PC-9 (cell line): Measurements from ENCODE around the gene RNF169. TPM values are rescaled to one million over a fixed set of nuclear protein-coding genes. Genes with fewer than 3 reads are reported as not detected.
A peak's percentile ranks its signal among the peaks of the same experiment; 100 is the strongest.

Experiments
- Bru-seq: library from RNA; stranded (reverse); fragments of 400-500 nt; gene quantifications from one replicate; lab custom pipeline; 2021; lab: Mats Ljungman, UMichigan
- BruChase-seq, 2 experiments: library from RNA; stranded (reverse); fragments of 400-500 nt; gene quantifications; one replicate each; lab custom pipeline; 2021; lab: Mats Ljungman, UMichigan
- BruUV-seq: library from RNA; stranded (reverse); fragments of 400-500 nt; replicated peaks from 2 replicates; lab custom pipeline; 2021; lab: Mats Ljungman, UMichigan
- CTCF ChIA-PET: fragments of 300-600 bp; sonication (Branson Sonifier 250); formaldehyde crosslinking; loops from one replicate; lab custom pipeline; 2022; ENCODE audit warnings: antibody characterized with exemption; lab: Charles Lee
- POLR2A ChIA-PET: fragments of 300-600 bp; sonication (Branson Sonifier 250); formaldehyde crosslinking; loops from one replicate; lab custom pipeline; 2022; ENCODE audit warnings: antibody characterized with exemption; ENCODE audit not compliant: unreplicated experiment; lab: Charles Lee
- DNase-seq, 2 experiments: peaks; one replicate each; pipeline versions ENCODE4 v3.0.0 to v3.0.0-alpha.2; 2015 to 2022; ENCODE audit warnings: mixed read lengths in 1 of 2
- H2AFZ ChIP-seq: fragments of 200-600 bp; sonication (generic); 2 replicates; pipeline ENCODE4 v1.8.1; 2017; ENCODE audit warnings: antibody characterized with exemption
- H3F3A ChIP-seq: fragments of 200-600 bp; sonication (generic); 2 replicates; pipeline ENCODE4 v1.8.1; 2017; ENCODE audit warnings: antibody characterized with exemption, mild to moderate bottlenecking, low read depth; ENCODE audit not compliant: insufficient read depth
- H3K27ac ChIP-seq: fragments of 200-600 bp; sonication (generic); 2 replicates; pipeline ENCODE4 v1.6.1; 2016; ENCODE audit warnings: mixed run types
- H3K27me3 ChIP-seq: fragments of 200-600 bp; sonication (generic); 2 replicates; pipeline ENCODE4 v1.6.1; 2016; ENCODE audit warnings: low read depth, mixed run types; ENCODE audit not compliant: insufficient read depth
- H3K36me3 ChIP-seq: fragments of 200-600 bp; sonication (generic); 2 replicates; pipeline ENCODE4 v1.6.1; 2016; ENCODE audit warnings: low read depth, mixed run types
- H3K4me1 ChIP-seq: fragments of 200-600 bp; sonication (generic); replicated peaks from 2 replicates; pipeline ENCODE4 v1.6.1; 2016; ENCODE audit warnings: mixed run types; ENCODE audit not compliant: insufficient read depth
- H3K4me2 ChIP-seq: fragments of 200-600 bp; sonication (generic); 2 replicates; pipeline ENCODE4 v1.6.1; 2017; ENCODE audit warnings: mixed run types
- H3K4me3 ChIP-seq: fragments of 200-600 bp; sonication (generic); 2 replicates; pipeline ENCODE4 v1.6.1; 2016; ENCODE audit warnings: mixed run types
- H3K79me2 ChIP-seq: fragments of 200-600 bp; sonication (generic); 2 replicates; pipeline ENCODE4 v1.6.1; 2017; ENCODE audit warnings: low read depth, mixed run types
- H3K9me2 ChIP-seq: fragments of 200-600 bp; sonication (generic); 2 replicates; pipeline ENCODE4 v1.8.1; 2017; ENCODE audit warnings: mild to moderate bottlenecking; ENCODE audit not compliant: insufficient read depth
- H3K9me3 ChIP-seq: fragments of 200-600 bp; sonication (generic); 2 replicates; pipeline ENCODE4 v1.8.1; 2016; ENCODE audit warnings: low read depth; ENCODE audit not compliant: insufficient read depth
- H4K20me1 ChIP-seq: fragments of 200-600 bp; sonication (generic); 2 replicates; pipeline ENCODE4 v1.8.1; 2017; ENCODE audit not compliant: insufficient read depth
- CTCF ChIP-seq: fragments of 200-600 bp; sonication (generic); conservative IDR thresholded peaks from 2 replicates; pipeline ENCODE4 v1.6.1; 2017; ENCODE audit warnings: mixed run types, antibody characterized with exemption, mild to moderate bottlenecking, moderate library complexity
- EZH2 ChIP-seq: fragments of 200-600 bp; sonication (generic); IDR thresholded peaks from 2 replicates; pipeline ENCODE4 v1.8.0; 2017; ENCODE audit warnings: antibody characterized with exemption, low read depth
- intact Hi-C: fragments of 100-400 bp; cut with micrococcal nuclease; formaldehyde crosslinking; loops from one replicate; pipeline ENCODE4 v1.10.0; 2022; ENCODE audit not compliant: unreplicated experiment
- long read RNA-seq: library from polyadenylated mRNA; stranded (forward); transcript quantifications from one replicate; pipeline ENCODE4 v2.0.0, GENCODE V29; 2022
- total RNA-seq: library from RNA; stranded (reverse); gene quantifications from 2 replicates; pipeline ENCODE4 v1.2.3, GENCODE V29; 2021

RNF169 gene
- total RNA-seq: 30.8 and 36.5 TPM in 2 replicates
- percentile 94 among the genes with signal in this experiment for Bru-seq, nascent RNA
- BruChase-seq, experiment 1, labeled RNA remaining after a 2-hour chase: percentile 90 among the genes with signal in this experiment
- BruChase-seq, experiment 2, labeled RNA remaining after a 6-hour chase: percentile 89 among the genes with signal in this experiment
- long read RNA-seq, full-length matches to known transcripts: 5 of 25 reads
- long read RNA-seq, partial matches to known transcripts: 0 of 25 reads
- long read RNA-seq, other reads (novel, unspliced or antisense): 20 of 25 reads

- no peaks in the 10 kb centered on the region for H3K9me3 ChIP-seq
- intact Hi-C loops: no loop called here
- H3K27ac ChIP-seq: peak within 1 kb of the TSS; percentile 64
- no peaks in the 10 kb centered on the region for H4K20me1 ChIP-seq
- POLR2A ChIA-PET: no interaction called here
- H3K4me1 ChIP-seq: peaks cover 38% of the 10 kb centered on the region
- H3K79me2 ChIP-seq: peaks cover 43% of the 10 kb centered on the region
- DNase-seq: peak; percentile 92 to 95
- CTCF ChIA-PET: interaction anchor here (0.6 to 0.8 kb wide), 2 partner anchors 9 kb away, joined by 3 to 5 read pairs; no protein-coding TSS in a partner anchor
- no peaks in the 10 kb centered on the region for H3K9me2 ChIP-seq
- peak within 1 kb of the TSS; percentile 83 for H3K4me2 ChIP-seq
- TSS peak; percentile 88 for BruUV-seq
- H3K4me3 ChIP-seq: peak within 1 kb of the TSS; percentile 65
- H3F3A ChIP-seq: peaks cover 9% of the 10 kb centered on the region
- H2AFZ ChIP-seq: peak within 1 kb of the TSS; percentile 84
- H3K27me3 ChIP-seq: no peaks in the 10 kb centered on the region
- H3K36me3 ChIP-seq: peaks cover 6% of the 10 kb centered on the region; the same call in 1 of the 2 replicates
- TF ChIP-seq CTCF: no peak
- TF ChIP-seq EZH2: no peak
These were observed at the start of gene RNF169 for GRCh38 chr11:74748211-74749126. Gene RNF169, plus strand, starts transcription at chr11:74748849. Its CDS starts 32 bp downstream, at chr11:74748881.

GRCh38 chr11:74699615-74700396, 48.8 kb upstream of the RNF169 start:
- TF ChIP-seq CTCF (no peak), EZH2 (no peak)
- Histone ChIP-seq H3K9me2 (no peaks in the 10 kb centered on the region), H3K27me3 (no peaks in the 10 kb centered on the region), H3K4me3 (no peak overlapping the region), H3K79me2 (no peaks in the 10 kb centered on the region), H3K4me1 (peaks cover 4% of the 10 kb centered on the region), H3F3A (peaks cover 8% of the 10 kb centered on the region; the same call in 1 of the 2 replicates), H3K9me3 (no peaks in the 10 kb centered on the region), H3K27ac (no peak overlapping the region), H3K4me2 (no peak overlapping the region), H2AFZ (no peak overlapping the region), H4K20me1 (no peaks in the 10 kb centered on the region), H3K36me3 (no peaks in the 10 kb centered on the region)
- no TSS peak for BruUV-seq
- intact Hi-C loops: no loop called here
- DNase-seq: no peak
- CTCF ChIA-PET: no interaction called here
- POLR2A ChIA-PET: no interaction called here

GRCh38 chr11:74701351-74701750, 47.3 kb upstream of the RNF169 start:
- TF ChIP-seq EZH2 (no peak), CTCF (no peak)
- Histone ChIP-seq H3F3A (peaks cover 4% of the 10 kb centered on the region; the same call in 1 of the 2 replicates), H3K4me3 (no peak overlapping the region), H3K9me2 (no peaks in the 10 kb centered on the region), H3K4me2 (no peak overlapping the region), H3K9me3 (no peaks in the 10 kb centered on the region), H3K27ac (no peak overlapping the region), H2AFZ (no peak overlapping the region), H4K20me1 (no peaks in the 10 kb centered on the region), H3K27me3 (no peaks in the 10 kb centered on the region), H3K79me2 (no peaks in the 10 kb centered on the region), H3K4me1 (no peaks in the 10 kb centered on the region), H3K36me3 (no peaks in the 10 kb centered on the region)
- POLR2A ChIA-PET: no interaction called here
- CTCF ChIA-PET: interaction anchor here (0.6 to 2.9 kb wide), 5 partner anchors 25 to 311 kb away, joined by 4 to 30 read pairs (median 12); no protein-coding TSS in a partner anchor
- no TSS peak for BruUV-seq
- DNase-seq: no peak
- intact Hi-C loops: no loop called here
